Psoas muscle (tissue), 8 donors: ENCODE results near the gene SAPCD2. TPM values are rescaled to one million over a fixed set of nuclear protein-coding genes. Genes with fewer than 3 reads are reported as not detected.

Source experiments
- ATAC-seq, 4 donors: fragments of 200-7000 bp; cut with Tn5 transposase; one replicate each; pipeline ENCODE4 v1.9.1; 2020; ENCODE audit warnings: moderate library complexity in 3 of 4, mild to moderate bottlenecking in 2 of 4
- DNase-seq, 2 donors: peaks; one replicate each; pipeline ENCODE4 v3.0.0-alpha.2; 2020
- H3K27ac ChIP-seq: fragments of 200-600 bp; one replicate; pipeline ENCODE4 v1.8.0; 2022
- H3K27me3 ChIP-seq, 3 donors: fragments of 200-600 bp in 1 of 3; one replicate each; pipeline versions ENCODE4 v1.6.1 to v1.8.0; 2013 to 2022; ENCODE audit warnings: low read length in 2 of 3, mild to moderate bottlenecking in 2 of 3, moderate library complexity in 1 of 3; ENCODE audit not compliant: insufficient read depth in 3 of 3
- H3K36me3 ChIP-seq, 2 donors: fragments of 200-600 bp in 1 of 2; one replicate each; pipeline versions ENCODE4 v1.6.1 to v1.8.0; 2013 to 2022; ENCODE audit warnings: low read depth in 1 of 2, mild to moderate bottlenecking in 1 of 2, moderate library complexity in 1 of 2; ENCODE audit not compliant: insufficient read depth in 1 of 2
- H3K4me1 ChIP-seq: fragments of 200-600 bp; one replicate; pipeline ENCODE4 v1.8.0; 2022
- H3K4me3 ChIP-seq: fragments of 200-600 bp; one replicate; pipeline ENCODE4 v1.8.0; 2022; ENCODE audit warnings: mild to moderate bottlenecking
- H3K9me3 ChIP-seq: fragments of 200-600 bp; one replicate; pipeline ENCODE4 v1.8.0; 2022
- WGBS, 3 donors: extraction: QIAGEN DNeasy Blood & Tissue Kit; methylation state at CpG; one replicate each; pipeline versions ENCODE4 v1.1.6 to v1.1.7; 2013; 5-methylcytosine and 5-hydroxymethylcytosine counted together
- intact Hi-C, 2 donors: fragments of 100-400 bp; cut with DNase I; formaldehyde crosslinking; loops; one replicate each; pipeline versions ENCODE4 v1.11.0 to v1.14.2; 2022
- polyA plus RNA-seq, 3 donors: library from polyadenylated mRNA; stranded (reverse); fragments of 200-250 nt; gene quantifications; one replicate each; pipeline ENCODE4 v1.2.3, GENCODE V29; 2013
- total RNA-seq, 4 donors: library from RNA; stranded (reverse); fragmentation: NEBNext Ultra II Directional in 2 of 4; extraction: Animal tissue kit (Norgen Biotek cat#: 25700) in 2 of 4; gene quantifications; one replicate each; pipeline versions ENCODE4 v1.2.1 to v1.2.4, GENCODE V29; 2021 to 2023
- TF ChIP-seq, protein P1 (sequence below): fragments of 200-600 bp; IDR thresholded peaks from one replicate; pipeline ENCODE4 v1.8.0; 2022; ENCODE audit warnings: antibody characterized with exemption
- donor health status: healthy with polysubstance abuse.
- donor health status: DM: no; HTN: no; CAD: no; lungs with moderate emphysema.
- donor health status: Bipolar disorder and iron deficiency.
- donor health status: healthy.
- donor health status: DM: yes; HTN: yes; CAD: no.
- donor health status: DM: no; HTN: no; CAD: no.
- donor health status: DM: no; HTN: no; CAD: no.
- donor health status: DM: yes; HTN: yes; CAD: no.

SAPCD2 gene
- total and polyA plus RNA-seq, 7 donors = 0.10 to 0.22 (median 0.15) TPM; not detected in 1

DNA sequence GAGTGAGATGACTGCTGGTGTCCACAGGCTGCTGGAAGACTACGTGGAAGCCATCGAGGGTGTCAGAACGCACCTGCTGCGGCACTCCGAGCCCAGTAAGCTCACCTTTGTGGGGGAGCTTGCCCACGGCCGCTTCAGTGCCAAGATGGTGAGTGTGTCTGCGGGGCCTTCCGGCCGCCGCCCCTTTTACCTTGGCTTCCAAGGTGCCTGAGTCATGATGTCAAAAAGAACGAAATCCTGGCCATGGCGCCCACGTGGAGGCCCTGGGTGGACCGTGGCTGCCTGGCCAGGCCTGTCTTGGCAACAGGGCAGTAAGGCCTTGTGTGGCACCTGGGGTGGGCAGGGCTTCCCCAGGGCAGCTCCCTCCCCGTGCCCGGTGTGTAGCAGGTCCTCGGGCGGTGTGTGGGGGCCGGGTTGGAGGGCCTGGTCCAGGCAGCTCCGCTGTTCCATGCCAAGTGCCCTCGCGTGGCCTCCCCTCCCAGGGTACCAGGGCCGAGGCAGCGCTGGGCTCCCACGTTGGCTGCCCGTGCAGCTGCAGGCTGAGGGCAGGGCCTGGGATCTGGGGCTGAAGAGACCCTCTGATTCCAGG, 36.4 kb upstream of the SAPCD2 start:
- 88 to 93% (median 90%) methylated on average over 24 to 27 of the region's 27 CpGs for WGBS, 3 donors
- Histone ChIP-seq H3K9me3 (no peaks in the 10 kb centered on the region), H3K4me3 (no peak overlapping the region), H3K27me3 (no peaks in the 10 kb centered on the region), H3K4me1 (no peaks in the 10 kb centered on the region), H3K36me3 (peaks cover 15 to 93% of the 10 kb centered on the region in 2 donors), H3K27ac (no peak overlapping the region)
- no peak for ATAC-seq
- TF ChIP-seq, protein P1, sequence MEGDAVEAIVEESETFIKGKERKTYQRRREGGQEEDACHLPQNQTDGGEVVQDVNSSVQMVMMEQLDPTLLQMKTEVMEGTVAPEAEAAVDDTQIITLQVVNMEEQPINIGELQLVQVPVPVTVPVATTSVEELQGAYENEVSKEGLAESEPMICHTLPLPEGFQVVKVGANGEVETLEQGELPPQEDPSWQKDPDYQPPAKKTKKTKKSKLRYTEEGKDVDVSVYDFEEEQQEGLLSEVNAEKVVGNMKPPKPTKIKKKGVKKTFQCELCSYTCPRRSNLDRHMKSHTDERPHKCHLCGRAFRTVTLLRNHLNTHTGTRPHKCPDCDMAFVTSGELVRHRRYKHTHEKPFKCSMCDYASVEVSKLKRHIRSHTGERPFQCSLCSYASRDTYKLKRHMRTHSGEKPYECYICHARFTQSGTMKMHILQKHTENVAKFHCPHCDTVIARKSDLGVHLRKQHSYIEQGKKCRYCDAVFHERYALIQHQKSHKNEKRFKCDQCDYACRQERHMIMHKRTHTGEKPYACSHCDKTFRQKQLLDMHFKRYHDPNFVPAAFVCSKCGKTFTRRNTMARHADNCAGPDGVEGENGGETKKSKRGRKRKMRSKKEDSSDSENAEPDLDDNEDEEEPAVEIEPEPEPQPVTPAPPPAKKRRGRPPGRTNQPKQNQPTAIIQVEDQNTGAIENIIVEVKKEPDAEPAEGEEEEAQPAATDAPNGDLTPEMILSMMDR = no peak
- DNase-seq = peak in 1 of 2 donors; percentile 52
- intact Hi-C loops = no loop called here

DNA sequence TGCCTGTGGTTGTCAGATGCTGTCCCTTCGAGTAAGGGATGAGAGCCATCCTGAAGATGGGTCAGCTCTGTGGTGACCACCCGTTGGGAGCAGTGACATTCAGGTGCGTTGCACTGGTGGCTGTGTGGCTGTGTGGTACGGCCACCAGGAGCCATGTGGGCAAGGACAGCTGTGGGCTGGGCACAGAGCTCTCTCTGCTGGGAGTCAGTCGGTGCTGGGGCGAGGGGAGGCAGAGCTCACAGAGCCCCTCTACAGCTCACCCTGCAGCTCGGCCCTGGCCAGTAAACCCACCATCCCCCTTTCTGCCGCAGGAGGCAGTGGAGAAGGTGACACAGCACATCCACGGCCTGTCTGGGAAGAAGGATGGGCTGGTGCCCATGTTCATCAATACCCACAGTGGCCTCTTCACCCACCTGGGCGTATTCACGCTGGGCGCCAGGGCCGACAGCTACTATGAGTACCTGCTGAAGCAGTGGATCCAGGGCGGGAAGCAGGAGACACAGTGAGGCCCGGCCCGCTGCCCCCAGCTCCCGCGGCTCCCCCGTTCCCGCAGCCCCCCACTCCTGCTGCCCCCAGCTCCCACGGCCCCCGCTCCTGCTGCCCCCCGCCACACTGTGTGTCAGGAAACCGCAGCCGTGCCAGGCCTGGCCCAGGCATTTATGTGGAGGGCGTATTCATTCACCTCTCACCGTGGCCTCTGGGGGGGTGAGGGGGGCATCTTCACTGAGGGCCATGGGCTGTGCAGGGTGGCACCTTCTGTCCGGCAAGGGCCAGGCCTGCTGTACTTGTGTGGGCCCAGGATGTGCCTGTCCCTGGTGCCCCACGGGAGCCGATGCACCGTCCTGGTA, 35.7 kb upstream of the SAPCD2 start:
- H3K4me3 ChIP-seq = no peak overlapping the region
- intact Hi-C loops = no loop called here
- H3K36me3 ChIP-seq = peaks cover 15 to 95% of the 10 kb centered on the region in 2 donors
- H3K27me3 ChIP-seq = no peaks in the 10 kb centered on the region
- no peak overlapping the region for H3K27ac ChIP-seq
- DNase-seq (no peak), ATAC-seq (no peak)
- no peaks in the 10 kb centered on the region for H3K9me3 ChIP-seq
- H3K4me1 ChIP-seq = no peaks in the 10 kb centered on the region
- WGBS, 3 donors = 89 to 95% (median 94%) methylated on average over 30 to 31 of the region's 31 CpGs
- TF ChIP-seq, protein P1 = no peak

DNA sequence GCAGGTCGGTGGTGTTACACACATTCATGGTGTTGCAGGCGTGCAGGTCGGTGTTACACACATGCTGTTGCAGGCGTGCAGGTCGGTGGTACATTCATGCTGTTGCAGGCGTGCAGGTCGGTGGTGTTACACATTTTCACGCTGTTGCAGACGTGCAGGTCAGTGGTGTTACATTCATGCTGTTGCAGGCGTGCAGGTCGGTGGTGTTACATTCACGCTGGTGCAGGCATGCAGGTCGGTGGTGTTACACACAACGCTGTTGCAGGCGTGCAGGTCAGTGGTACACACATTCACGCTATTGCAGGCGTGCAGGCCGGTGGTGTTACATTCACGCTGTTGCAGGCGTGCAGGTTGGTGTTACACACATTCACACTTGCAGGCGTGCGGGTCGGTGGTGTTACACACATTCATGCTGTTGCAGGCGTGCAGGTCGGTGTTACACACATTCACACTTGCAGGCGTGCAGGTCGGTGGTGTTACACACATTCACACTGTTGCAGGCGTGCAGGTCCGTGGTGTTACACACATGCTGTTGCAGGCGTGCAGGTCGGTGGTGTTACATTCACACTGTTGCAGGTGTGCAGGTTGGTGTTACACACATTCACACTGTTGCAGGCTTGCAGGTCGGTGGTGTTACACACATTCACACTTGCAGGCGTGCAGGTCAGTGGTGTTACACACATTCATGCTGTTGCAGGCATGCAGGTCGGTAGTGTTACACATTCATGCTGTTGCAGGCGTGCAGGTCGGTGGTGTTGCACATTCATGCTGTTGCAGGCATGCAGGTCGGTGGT, 33.0 kb upstream of the SAPCD2 start:
- intact Hi-C loops = no loop called here
- WGBS, 3 donors = 93% methylated on average over 37 of the region's 37 CpGs
- Histone ChIP-seq H3K4me3 (no peak overlapping the region), H3K9me3 (no peaks in the 10 kb centered on the region), H3K27me3 (no peaks in the 10 kb centered on the region), H3K27ac (no peak overlapping the region), H3K4me1 (no peaks in the 10 kb centered on the region), H3K36me3 (peaks cover 15 to 96% of the 10 kb centered on the region in 2 donors)
- TF ChIP-seq, protein P1 = no peak
- DNase-seq (no peak), ATAC-seq (no peak)

DNA sequence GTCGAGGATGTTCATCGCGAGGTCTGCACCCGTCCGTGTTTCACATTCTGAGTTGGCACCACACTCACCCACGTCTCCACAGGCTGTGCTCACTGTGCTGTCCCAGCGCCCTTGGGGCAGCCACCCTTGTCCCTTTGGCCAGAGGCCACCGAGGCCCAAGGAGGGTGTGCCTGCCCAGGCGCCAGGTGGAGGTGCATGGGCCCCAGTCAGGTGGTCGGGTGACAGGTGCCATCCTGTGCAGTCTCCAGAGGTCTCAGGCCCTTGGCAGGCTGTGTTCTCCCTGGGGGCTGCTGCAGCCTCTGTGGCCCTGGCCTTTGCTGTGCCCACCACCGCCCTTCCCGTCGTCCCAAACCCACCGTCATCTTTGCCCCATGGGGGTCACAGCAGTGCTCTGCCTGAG, 28.9 kb upstream of the SAPCD2 start:
- H3K4me3 ChIP-seq = no peak overlapping the region
- no peak for ATAC-seq
- no peak for DNase-seq
- intact Hi-C loops = no loop called here
- no peaks in the 10 kb centered on the region for H3K9me3 ChIP-seq
- H3K4me1 ChIP-seq = no peaks in the 10 kb centered on the region
- H3K27me3 ChIP-seq = no peaks in the 10 kb centered on the region
- TF ChIP-seq, protein P1 = no peak
- H3K36me3 ChIP-seq = peaks cover 15 to 94% of the 10 kb centered on the region in 2 donors
- 86 to 91% (median 88%) methylated on average over 13 to 14 of the region's 14 CpGs for WGBS, 3 donors
- no peak overlapping the region for H3K27ac ChIP-seq
